GM06990 (cell line): Measurements from ENCODE around the gene CAPN9.

Source experiments
- DNase-seq: peaks from one replicate; pipeline ENCODE4 v3.0.0-alpha.2; 2011; ENCODE audit not compliant: insufficient read length; ENCODE audit errors: extremely low read depth
- H3K27me3 ChIP-seq: replicated peaks from 2 replicates; pipeline ENCODE4 v1.6.0; 2011; ENCODE audit warnings: low read length; ENCODE audit not compliant: control insufficient read depth, insufficient read depth
- H3K36me3 ChIP-seq: 2 replicates; pipeline ENCODE4 v1.5.1; 2011; ENCODE audit warnings: low read length; ENCODE audit not compliant: control insufficient read depth, insufficient read depth
- H3K4me3 ChIP-seq: replicated peaks from 2 replicates; pipeline ENCODE4 v1.5.1; 2011; ENCODE audit warnings: low read depth, mild to moderate bottlenecking, control low read depth, low read length
- TF ChIP-seq, protein P1 (sequence below): IDR thresholded peaks from 2 replicates; pipeline ENCODE4 v1.5.1; 2011; ENCODE audit warnings: low read length, control low read depth, mild to moderate bottlenecking, inconsistent platforms; ENCODE audit not compliant: insufficient read depth, poor library complexity, severe bottlenecking

Gene CAPN9

GRCh38 chr1:230832476-230832875 is 85.3 kb downstream of the CAPN9 start:
- TF ChIP-seq, protein P1, sequence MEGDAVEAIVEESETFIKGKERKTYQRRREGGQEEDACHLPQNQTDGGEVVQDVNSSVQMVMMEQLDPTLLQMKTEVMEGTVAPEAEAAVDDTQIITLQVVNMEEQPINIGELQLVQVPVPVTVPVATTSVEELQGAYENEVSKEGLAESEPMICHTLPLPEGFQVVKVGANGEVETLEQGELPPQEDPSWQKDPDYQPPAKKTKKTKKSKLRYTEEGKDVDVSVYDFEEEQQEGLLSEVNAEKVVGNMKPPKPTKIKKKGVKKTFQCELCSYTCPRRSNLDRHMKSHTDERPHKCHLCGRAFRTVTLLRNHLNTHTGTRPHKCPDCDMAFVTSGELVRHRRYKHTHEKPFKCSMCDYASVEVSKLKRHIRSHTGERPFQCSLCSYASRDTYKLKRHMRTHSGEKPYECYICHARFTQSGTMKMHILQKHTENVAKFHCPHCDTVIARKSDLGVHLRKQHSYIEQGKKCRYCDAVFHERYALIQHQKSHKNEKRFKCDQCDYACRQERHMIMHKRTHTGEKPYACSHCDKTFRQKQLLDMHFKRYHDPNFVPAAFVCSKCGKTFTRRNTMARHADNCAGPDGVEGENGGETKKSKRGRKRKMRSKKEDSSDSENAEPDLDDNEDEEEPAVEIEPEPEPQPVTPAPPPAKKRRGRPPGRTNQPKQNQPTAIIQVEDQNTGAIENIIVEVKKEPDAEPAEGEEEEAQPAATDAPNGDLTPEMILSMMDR = no peak
- DNase-seq = no peak
- Histone ChIP-seq H3K4me3 (no peak overlapping the region), H3K27me3 (no peaks in the 10 kb centered on the region), H3K36me3 (no peaks in the 10 kb centered on the region)

GRCh38 chr1:230833511-230833910 is 86.3 kb downstream of the CAPN9 start:
- no peak for DNase-seq
- Histone ChIP-seq H3K36me3 (no peaks in the 10 kb centered on the region), H3K4me3 (no peak overlapping the region), H3K27me3 (no peaks in the 10 kb centered on the region)
- TF ChIP-seq, protein P1 = no peak

GRCh38 chr1:230834292-230834691 is 87.1 kb downstream of the CAPN9 start:
- Histone ChIP-seq H3K4me3 (no peak overlapping the region), H3K36me3 (no peaks in the 10 kb centered on the region; the same call in 1 of the 2 replicates), H3K27me3 (no peaks in the 10 kb centered on the region)
- TF ChIP-seq, protein P1 = no peak
- DNase-seq = no peak

GRCh38 chr1:230836347-230836746 is 89.2 kb downstream of the CAPN9 start:
- H3K27me3 ChIP-seq = no peaks in the 10 kb centered on the region
- TF ChIP-seq, protein P1 = no peak
- H3K36me3 ChIP-seq = no peaks in the 10 kb centered on the region; the same call in 1 of the 2 replicates
- H3K4me3 ChIP-seq = no peak overlapping the region
- no peak for DNase-seq

GRCh38 chr1:230836793-230837192 is 89.6 kb downstream of the CAPN9 start:
- TF ChIP-seq, protein P1 = no peak
- H3K36me3 ChIP-seq = no peaks in the 10 kb centered on the region; the same call in 1 of the 2 replicates
- DNase-seq = no peak
- no peaks in the 10 kb centered on the region for H3K27me3 ChIP-seq
- H3K4me3 ChIP-seq = no peak overlapping the region

GRCh38 chr1:230839173-230839572 is 92.0 kb downstream of the CAPN9 start:
- H3K27me3 ChIP-seq = no peaks in the 10 kb centered on the region
- no peaks in the 10 kb centered on the region; the same call in 1 of the 2 replicates for H3K36me3 ChIP-seq
- DNase-seq = no peak
- TF ChIP-seq, protein P1 = no peak
- no peak overlapping the region for H3K4me3 ChIP-seq
